ENCODE data around the gene ZC3H18. TPM values are rescaled to one million over a fixed set of nuclear protein-coding genes. Genes with fewer than 3 reads are reported as not detected.

Gene ZC3H18
- total RNA-seq, 1 donor from 2014 or later, result 50.2 TPM

GRCh38 chr16:88530051-88530857 is 39.9 kb upstream of the ZC3H18 start:
- Mint-ChIP-seq H3K4me1 (ENCODE audit: unreplicated experiment) (peaks cover 3% of the 10 kb centered on the region), H3K27ac (ENCODE audit: unreplicated experiment) (no peak overlapping the region), H3K27me3 (ENCODE audit: unreplicated experiment) (no peaks in the 10 kb centered on the region), H3K4me3 (ENCODE audit: unreplicated experiment) (peak overlapping the region; percentile 22), H3K9me3 (ENCODE audit: unreplicated experiment) (no peaks in the 10 kb centered on the region), H3K36me3 (ENCODE audit: unreplicated experiment) (no peaks in the 10 kb centered on the region)
- no peak for TF ChIP-seq CTCF (IDR thresholded peaks at IDR 0.05)
- DNase-seq (ENCODE audit: extremely low spot score, unreplicated experiment), result no peak

GRCh38 chr16:88530858-88531203 is 39.4 kb upstream of the ZC3H18 start:
- no peak overlapping the region for H3K27ac Mint-ChIP-seq (ENCODE audit: unreplicated experiment)
- TF ChIP-seq CTCF (IDR thresholded peaks at IDR 0.05), result no peak
- DNase-seq (ENCODE audit: extremely low spot score, unreplicated experiment), result no peak
- H3K27me3 Mint-ChIP-seq (ENCODE audit: unreplicated experiment), result no peaks in the 10 kb centered on the region
- no peaks in the 10 kb centered on the region for H3K36me3 Mint-ChIP-seq (ENCODE audit: unreplicated experiment)
- peaks cover 9% of the 10 kb centered on the region for H3K4me1 Mint-ChIP-seq (ENCODE audit: unreplicated experiment)
- no peak overlapping the region for H3K4me3 Mint-ChIP-seq (ENCODE audit: unreplicated experiment)
- no peaks in the 10 kb centered on the region for H3K9me3 Mint-ChIP-seq (ENCODE audit: unreplicated experiment)

GRCh38 chr16:88531346-88531745 is 38.9 kb upstream of the ZC3H18 start:
- Mint-ChIP-seq H3K9me3 (ENCODE audit: unreplicated experiment) (no peaks in the 10 kb centered on the region), H3K36me3 (ENCODE audit: unreplicated experiment) (no peaks in the 10 kb centered on the region), H3K4me3 (ENCODE audit: unreplicated experiment) (no peak overlapping the region), H3K4me1 (ENCODE audit: unreplicated experiment) (peaks cover 12% of the 10 kb centered on the region), H3K27me3 (ENCODE audit: unreplicated experiment) (no peaks in the 10 kb centered on the region), H3K27ac (ENCODE audit: unreplicated experiment) (no peak overlapping the region)
- no peak for DNase-seq (ENCODE audit: extremely low spot score, unreplicated experiment)
- TF ChIP-seq CTCF (IDR thresholded peaks at IDR 0.05), result no peak

DNA sequence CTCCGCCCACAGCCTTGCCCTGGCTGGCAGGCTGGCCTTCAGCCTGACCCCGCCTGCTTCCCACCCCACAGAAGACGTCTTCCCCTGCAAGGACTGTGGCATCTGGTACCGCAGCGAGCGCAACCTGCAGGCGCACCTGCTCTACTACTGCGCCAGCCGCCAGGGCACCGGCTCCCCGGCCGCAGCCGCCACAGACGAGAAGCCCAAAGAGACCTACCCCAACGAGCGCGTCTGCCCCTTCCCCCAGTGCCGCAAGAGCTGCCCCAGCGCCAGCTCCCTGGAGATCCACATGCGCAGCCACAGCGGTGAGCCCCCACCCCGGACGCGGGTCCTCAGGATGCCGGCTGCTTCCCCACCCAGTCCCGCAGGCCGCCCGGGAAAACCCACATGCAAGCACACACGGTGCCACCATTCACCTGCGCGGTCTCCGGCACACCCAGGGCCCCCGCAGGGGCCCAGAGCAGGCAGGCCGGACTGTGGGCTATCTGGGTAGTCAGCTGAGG is 38.2 kb upstream of the ZC3H18 start:
- peak overlapping the region; percentile 53 for H3K4me3 Mint-ChIP-seq (ENCODE audit: unreplicated experiment)
- no peaks in the 10 kb centered on the region for H3K27me3 Mint-ChIP-seq (ENCODE audit: unreplicated experiment)
- TF ChIP-seq CTCF (IDR thresholded peaks at IDR 0.05), result no peak
- no peaks in the 10 kb centered on the region for H3K36me3 Mint-ChIP-seq (ENCODE audit: unreplicated experiment)
- DNase-seq (ENCODE audit: extremely low spot score, unreplicated experiment), result no peak
- peaks cover 12% of the 10 kb centered on the region for H3K4me1 Mint-ChIP-seq (ENCODE audit: unreplicated experiment)
- H3K9me3 Mint-ChIP-seq (ENCODE audit: unreplicated experiment), result no peaks in the 10 kb centered on the region
- H3K27ac Mint-ChIP-seq (ENCODE audit: unreplicated experiment), result no peak overlapping the region

- no peaks in the 10 kb centered on the region for H3K36me3 Mint-ChIP-seq (ENCODE audit: unreplicated experiment)
- no peak for DNase-seq (ENCODE audit: extremely low spot score, unreplicated experiment)
- H3K4me3 Mint-ChIP-seq (ENCODE audit: unreplicated experiment), result peak overlapping the region; percentile 26
Measured at GRCh38 chr16:88532434-88533241, 37.6 kb upstream of the ZC3H18 start.

More at GRCh38 chr16:88532434-88533241, 37.6 kb upstream of the ZC3H18 start:
- Mint-ChIP-seq H3K9me3 (ENCODE audit: unreplicated experiment) (no peaks in the 10 kb centered on the region), H3K4me1 (ENCODE audit: unreplicated experiment) (peaks cover 12% of the 10 kb centered on the region), H3K27ac (ENCODE audit: unreplicated experiment) (no peak overlapping the region), H3K27me3 (ENCODE audit: unreplicated experiment) (no peaks in the 10 kb centered on the region)
- TF ChIP-seq CTCF (IDR thresholded peaks at IDR 0.05), result no peak

Measured in osteocyte (in vitro differentiated cells).